ENCODE measurements around the gene KANSL1. TPM values are rescaled to one million over a fixed set of nuclear protein-coding genes. Genes with fewer than 3 reads are reported as not detected.

The KANSL1 gene
- total and polyA plus RNA-seq, 2 donors (not counting 1 experiment from before 2014, with no cell fraction given) = 36.8 to 233 TPM

DNA sequence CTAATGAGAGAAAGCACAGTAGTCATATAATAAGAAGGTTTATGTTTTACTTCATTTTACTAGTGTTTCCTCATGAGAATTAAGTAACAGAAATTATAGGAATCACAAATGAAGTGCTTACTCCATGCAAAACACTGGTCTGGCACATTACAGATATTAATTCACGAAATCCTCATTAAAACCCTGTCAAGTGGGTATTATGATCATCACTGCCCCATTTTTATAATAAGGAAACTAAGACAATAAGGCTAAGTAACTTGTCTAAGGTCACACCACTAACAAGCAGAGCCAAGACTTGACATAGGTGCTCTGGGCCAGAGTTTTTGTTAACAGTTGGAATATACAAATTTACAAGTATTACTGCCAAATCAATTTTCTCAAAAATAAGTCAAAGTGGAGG lies 83.0 kb downstream of the KANSL1 start:
- Histone ChIP-seq H4K20me1 (ENCODE audit: control insufficient read depth, insufficient read depth, low read length, poor library complexity, severe bottlenecking) (peaks cover 99% of the 10 kb centered on the region), H3K9me3 (ENCODE audit: control extremely low read depth in 1 of 3, control insufficient read depth in 2 of 3, insufficient read depth in 1 of 3, low read length in 2 of 3) (no peaks in the 10 kb centered on the region), H3K79me2 (ENCODE audit: control insufficient read depth, insufficient read depth, low read length) (peaks cover 100% of the 10 kb centered on the region), H3K27ac (ENCODE audit: low read length in 2 of 2) (no peak overlapping the region), H2AFZ (ENCODE audit: insufficient read depth, low read depth, low read length, poor library complexity, severe bottlenecking) (no peak overlapping the region), H3K4me2 (replicated peaks; ENCODE audit: low read depth, low read length, poor library complexity, severe bottlenecking) (no peak overlapping the region), H3K4me1 (ENCODE audit: control insufficient read depth in 2 of 2, insufficient read depth in 2 of 2, low read length in 2 of 2) (peaks cover 13% of the 10 kb centered on the region in 2 donors), H3K27me3 (replicated peaks in 1 of 4; ENCODE audit: control extremely low read depth in 1 of 4, control insufficient read depth in 3 of 4, insufficient read depth in 4 of 4, low read length in 3 of 4) (no peaks in the 10 kb centered on the region), H3K9ac (ENCODE audit: low read length) (no peak overlapping the region), H3K36me3 (replicated peaks in 1 of 2; ENCODE audit: control extremely low read depth in 1 of 2, control insufficient read depth in 1 of 2, extremely low read depth in 1 of 2, insufficient read depth in 2 of 2, low read length in 1 of 2) (peaks cover 0 to 4% of the 10 kb centered on the region in 2 experiments), H3K4me3 (ENCODE audit: control extremely low read depth in 1 of 5, extremely low read depth in 1 of 5, insufficient read depth in 1 of 5, low read depth in 2 of 5, low read length in 4 of 5) (no peak overlapping the region)
- no CpG with 5 or more reads among the region's 1 CpG for WGBS (ENCODE audit: insufficient coverage)
- peaks cover 72% of the 10 kb centered on the region for H3K4me1 Mint-ChIP-seq
- TF ChIP-seq, protein P1, sequence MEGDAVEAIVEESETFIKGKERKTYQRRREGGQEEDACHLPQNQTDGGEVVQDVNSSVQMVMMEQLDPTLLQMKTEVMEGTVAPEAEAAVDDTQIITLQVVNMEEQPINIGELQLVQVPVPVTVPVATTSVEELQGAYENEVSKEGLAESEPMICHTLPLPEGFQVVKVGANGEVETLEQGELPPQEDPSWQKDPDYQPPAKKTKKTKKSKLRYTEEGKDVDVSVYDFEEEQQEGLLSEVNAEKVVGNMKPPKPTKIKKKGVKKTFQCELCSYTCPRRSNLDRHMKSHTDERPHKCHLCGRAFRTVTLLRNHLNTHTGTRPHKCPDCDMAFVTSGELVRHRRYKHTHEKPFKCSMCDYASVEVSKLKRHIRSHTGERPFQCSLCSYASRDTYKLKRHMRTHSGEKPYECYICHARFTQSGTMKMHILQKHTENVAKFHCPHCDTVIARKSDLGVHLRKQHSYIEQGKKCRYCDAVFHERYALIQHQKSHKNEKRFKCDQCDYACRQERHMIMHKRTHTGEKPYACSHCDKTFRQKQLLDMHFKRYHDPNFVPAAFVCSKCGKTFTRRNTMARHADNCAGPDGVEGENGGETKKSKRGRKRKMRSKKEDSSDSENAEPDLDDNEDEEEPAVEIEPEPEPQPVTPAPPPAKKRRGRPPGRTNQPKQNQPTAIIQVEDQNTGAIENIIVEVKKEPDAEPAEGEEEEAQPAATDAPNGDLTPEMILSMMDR (IDR thresholded peaks at IDR 0.05) = no peak
- TF ChIP-seq EZH2 (IDR thresholded peaks at IDR 0.05; ENCODE audit: borderline replicate concordance, insufficient read depth, low read depth, low read length, poor library complexity, severe bottlenecking) = no peak
- H3K4me3 Mint-ChIP-seq = no peak overlapping the region
- intact Hi-C loops (cut with micrococcal nuclease) = no loop called here
- ChIA-PET CTCF (interaction anchor here (0.6 kb wide), 1 partner anchor 1233 kb away, joined by 3 read pairs; no protein-coding TSS in a partner anchor), POLR2A (no interaction called here)
- DNase-seq (no peak), ATAC-seq (ENCODE audit: low read depth) (no peak)
- no peaks in the 10 kb centered on the region for H3K27me3 Mint-ChIP-seq
- no peak overlapping the region for H3K27ac Mint-ChIP-seq
- H3K9me3 Mint-ChIP-seq (ENCODE audit: insufficient read depth) = no peaks in the 10 kb centered on the region

DNA sequence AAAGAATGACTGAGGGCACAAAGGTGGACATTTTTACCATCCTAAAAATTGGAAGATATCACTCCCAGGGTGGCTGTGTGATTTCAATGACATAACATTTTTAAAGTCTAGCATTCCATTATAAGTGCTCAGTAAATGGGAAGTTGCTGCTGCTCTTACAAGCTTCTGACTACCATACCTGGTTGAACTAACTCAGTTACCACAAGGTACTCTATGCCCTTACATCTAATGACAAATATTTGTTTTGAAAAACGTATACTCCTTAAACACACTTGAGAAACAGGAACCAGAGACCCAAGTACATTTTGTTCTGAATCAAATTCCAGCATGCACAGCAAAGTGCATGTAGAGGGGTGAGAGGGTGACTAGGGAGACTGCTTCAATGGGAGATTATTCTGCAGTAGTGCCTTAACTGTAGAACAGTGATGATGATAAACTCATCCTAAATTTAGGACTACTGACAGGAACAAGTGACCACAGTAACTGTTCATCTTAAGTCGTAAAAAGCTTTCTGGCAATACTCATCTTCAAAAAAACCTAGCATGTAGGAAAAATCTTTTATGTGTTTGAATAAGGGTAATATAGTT lies 83.5 kb downstream of the KANSL1 start:
- TF ChIP-seq, protein P1 (IDR thresholded peaks at IDR 0.05) = no peak
- no peak for TF ChIP-seq EZH2 (IDR thresholded peaks at IDR 0.05; ENCODE audit: borderline replicate concordance, insufficient read depth, low read depth, low read length, poor library complexity, severe bottlenecking)
- Histone ChIP-seq H2AFZ (ENCODE audit: insufficient read depth, low read depth, low read length, poor library complexity, severe bottlenecking) (no peak overlapping the region), H3K9me3 (ENCODE audit: control extremely low read depth in 1 of 3, control insufficient read depth in 2 of 3, insufficient read depth in 1 of 3, low read length in 2 of 3) (no peaks in the 10 kb centered on the region), H3K4me1 (ENCODE audit: control insufficient read depth in 2 of 2, insufficient read depth in 2 of 2, low read length in 2 of 2) (peaks cover 13% of the 10 kb centered on the region in 2 donors), H3K4me3 (ENCODE audit: control extremely low read depth in 1 of 5, extremely low read depth in 1 of 5, insufficient read depth in 1 of 5, low read depth in 2 of 5, low read length in 4 of 5) (no peak overlapping the region), H3K4me2 (replicated peaks; ENCODE audit: low read depth, low read length, poor library complexity, severe bottlenecking) (no peak overlapping the region), H3K27me3 (replicated peaks in 1 of 4; ENCODE audit: control extremely low read depth in 1 of 4, control insufficient read depth in 3 of 4, insufficient read depth in 4 of 4, low read length in 3 of 4) (no peaks in the 10 kb centered on the region), H4K20me1 (ENCODE audit: control insufficient read depth, insufficient read depth, low read length, poor library complexity, severe bottlenecking) (peaks cover 99% of the 10 kb centered on the region), H3K27ac (ENCODE audit: low read length in 2 of 2) (no peak overlapping the region), H3K9ac (ENCODE audit: low read length) (no peak overlapping the region), H3K79me2 (ENCODE audit: control insufficient read depth, insufficient read depth, low read length) (peaks cover 100% of the 10 kb centered on the region), H3K36me3 (replicated peaks in 1 of 2; ENCODE audit: control extremely low read depth in 1 of 2, control insufficient read depth in 1 of 2, extremely low read depth in 1 of 2, insufficient read depth in 2 of 2, low read length in 1 of 2) (peaks cover 0 to 5% of the 10 kb centered on the region in 2 experiments)
- intact Hi-C loops (cut with micrococcal nuclease) = no loop called here
- Mint-ChIP-seq H3K4me1 (peaks cover 72% of the 10 kb centered on the region), H3K4me3 (no peak overlapping the region), H3K27ac (no peak overlapping the region), H3K27me3 (no peaks in the 10 kb centered on the region), H3K9me3 (ENCODE audit: insufficient read depth) (no peaks in the 10 kb centered on the region)
- no CpG with 5 or more reads among the region's 2 CpGs for WGBS (ENCODE audit: insufficient coverage)
- DNase-seq (no peak), ATAC-seq (ENCODE audit: low read depth) (no peak)
- ChIA-PET POLR2A (interaction anchor here (0.7 kb wide), 1 partner anchor 77 kb away, joined by 3 read pairs; no protein-coding TSS in a partner anchor), CTCF (interaction anchor here (0.6 to 1.4 kb wide), 2 partner anchors 9 to 1233 kb away, joined by 3 to 7 read pairs; no protein-coding TSS in a partner anchor)
